Psoas muscle (tissue), 8 donors: Measurements from ENCODE around the gene SLC25A51. TPM values are rescaled to one million over a fixed set of nuclear protein-coding genes. Genes with fewer than 3 reads are reported as not detected.

ENCODE experiments used
- ATAC-seq, 4 donors: fragments of 200-7000 bp; cut with Tn5 transposase; one replicate each; pipeline ENCODE4 v1.9.1; 2020; ENCODE audit warnings: moderate library complexity in 3 of 4, mild to moderate bottlenecking in 2 of 4
- DNase-seq, 2 donors: peaks; one replicate each; pipeline ENCODE4 v3.0.0-alpha.2; 2020
- H3K27ac ChIP-seq: fragments of 200-600 bp; one replicate; pipeline ENCODE4 v1.8.0; 2022
- H3K27me3 ChIP-seq, 3 donors: fragments of 200-600 bp in 1 of 3; one replicate each; pipeline versions ENCODE4 v1.6.1 to v1.8.0; 2013 to 2022; ENCODE audit warnings: low read length in 2 of 3, mild to moderate bottlenecking in 2 of 3, moderate library complexity in 1 of 3; ENCODE audit not compliant: insufficient read depth in 3 of 3
- H3K36me3 ChIP-seq, 2 donors: fragments of 200-600 bp in 1 of 2; one replicate each; pipeline versions ENCODE4 v1.6.1 to v1.8.0; 2013 to 2022; ENCODE audit warnings: low read depth in 1 of 2, mild to moderate bottlenecking in 1 of 2, moderate library complexity in 1 of 2; ENCODE audit not compliant: insufficient read depth in 1 of 2
- H3K4me1 ChIP-seq: fragments of 200-600 bp; one replicate; pipeline ENCODE4 v1.8.0; 2022
- H3K4me3 ChIP-seq: fragments of 200-600 bp; one replicate; pipeline ENCODE4 v1.8.0; 2022; ENCODE audit warnings: mild to moderate bottlenecking
- H3K9me3 ChIP-seq: fragments of 200-600 bp; one replicate; pipeline ENCODE4 v1.8.0; 2022
- CTCF ChIP-seq: fragments of 200-600 bp; IDR thresholded peaks from one replicate; pipeline ENCODE4 v1.8.0; 2022; ENCODE audit warnings: antibody characterized with exemption
- WGBS, 3 donors: extraction: QIAGEN DNeasy Blood & Tissue Kit; methylation state at CpG; one replicate each; pipeline versions ENCODE4 v1.1.6 to v1.1.7; 2013; 5-methylcytosine and 5-hydroxymethylcytosine counted together
- intact Hi-C, 2 donors: fragments of 100-400 bp; cut with DNase I; formaldehyde crosslinking; loops; one replicate each; pipeline versions ENCODE4 v1.11.0 to v1.14.2; 2022
- polyA plus RNA-seq, 3 donors: library from polyadenylated mRNA; stranded (reverse); fragments of 200-250 nt; gene quantifications; one replicate each; pipeline ENCODE4 v1.2.3, GENCODE V29; 2013
- total RNA-seq, 4 donors: library from RNA; stranded (reverse); fragmentation: NEBNext Ultra II Directional in 2 of 4; extraction: Animal tissue kit (Norgen Biotek cat#: 25700) in 2 of 4; gene quantifications; one replicate each; pipeline versions ENCODE4 v1.2.1 to v1.2.4, GENCODE V29; 2021 to 2023
- donor health status: healthy with polysubstance abuse.
- donor health status: DM: no; HTN: no; CAD: no; lungs with moderate emphysema.
- donor health status: Bipolar disorder and iron deficiency.
- donor health status: healthy.
- donor health status: DM: yes; HTN: yes; CAD: no.
- donor health status: DM: no; HTN: no; CAD: no.
- donor health status: DM: no; HTN: no; CAD: no.
- donor health status: DM: yes; HTN: yes; CAD: no.

SLC25A51 gene
- total and polyA plus RNA-seq, 7 donors, result 8.4 to 25.3 (median 18.4) TPM

DNA sequence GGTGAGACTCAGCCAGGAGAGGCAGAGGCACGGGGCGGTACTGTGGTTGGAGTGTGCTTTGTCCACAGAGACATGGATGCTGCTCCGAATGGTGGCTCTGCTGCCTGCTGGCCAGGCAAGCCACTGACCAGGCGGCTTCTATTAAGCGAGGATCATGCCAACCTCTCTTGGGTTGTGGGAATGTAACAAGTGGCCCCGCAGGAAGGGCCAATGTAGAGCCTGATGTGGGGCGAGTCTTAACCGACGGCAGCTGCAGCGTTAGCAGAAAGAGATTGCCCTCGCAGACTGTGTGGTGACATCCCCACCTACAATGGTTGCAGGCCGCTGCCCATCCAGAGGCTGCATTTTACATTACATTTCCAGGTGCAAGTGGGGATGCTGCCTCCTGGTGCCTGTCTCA is 46.6 kb upstream of the SLC25A51 start:
- Histone ChIP-seq H3K4me3 (no peak overlapping the region), H3K9me3 (no peaks in the 10 kb centered on the region), H3K27ac (no peak overlapping the region), H3K36me3 (peaks cover 3 to 44% of the 10 kb centered on the region in 2 donors), H3K27me3 (no peaks in the 10 kb centered on the region), H3K4me1 (peaks cover 18% of the 10 kb centered on the region)
- no peak for TF ChIP-seq CTCF
- DNase-seq (no peak), ATAC-seq (no peak)
- intact Hi-C loops, result loop anchor here in 1 of 2 donors (10.0 kb wide), 1 partner anchor 64 kb away; no protein-coding TSS in a partner anchor
- 92 to 94% (median 93%) methylated on average over 12 of the region's 12 CpGs for WGBS, 3 donors

DNA sequence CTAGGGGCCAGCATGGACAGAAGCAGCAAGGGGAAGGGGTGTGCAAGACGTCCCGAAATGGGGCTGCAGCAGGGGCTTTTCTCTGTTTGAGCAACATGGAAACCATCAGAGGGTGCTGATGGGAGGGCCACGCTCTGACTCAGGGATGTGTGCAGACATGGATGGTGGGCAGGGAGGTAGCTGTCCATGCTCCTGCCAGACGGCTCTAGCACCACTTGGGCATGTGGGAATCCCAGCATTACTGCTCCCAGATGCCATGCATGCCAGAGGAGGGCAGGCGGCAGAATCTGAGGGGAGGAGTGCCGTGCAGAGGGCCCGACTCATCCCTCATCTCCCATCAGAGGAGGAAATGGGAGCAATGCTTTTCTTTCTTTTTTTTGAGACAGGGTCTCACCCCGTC is 45.6 kb upstream of the SLC25A51 start:
- H3K27me3 ChIP-seq, result no peaks in the 10 kb centered on the region
- no peak overlapping the region for H3K4me3 ChIP-seq
- ATAC-seq, result no peak
- WGBS, 3 donors, result 84 to 89% (median 85%) methylated on average over 8 of the region's 8 CpGs
- peaks cover 3 to 39% of the 10 kb centered on the region in 2 donors for H3K36me3 ChIP-seq
- no peak overlapping the region for H3K27ac ChIP-seq
- TF ChIP-seq CTCF, result no peak
- H3K9me3 ChIP-seq, result no peaks in the 10 kb centered on the region
- intact Hi-C loops, result no loop called here
- peak in 1 of 2 donors; percentile 11 for DNase-seq
- H3K4me1 ChIP-seq, result peaks cover 16% of the 10 kb centered on the region

DNA sequence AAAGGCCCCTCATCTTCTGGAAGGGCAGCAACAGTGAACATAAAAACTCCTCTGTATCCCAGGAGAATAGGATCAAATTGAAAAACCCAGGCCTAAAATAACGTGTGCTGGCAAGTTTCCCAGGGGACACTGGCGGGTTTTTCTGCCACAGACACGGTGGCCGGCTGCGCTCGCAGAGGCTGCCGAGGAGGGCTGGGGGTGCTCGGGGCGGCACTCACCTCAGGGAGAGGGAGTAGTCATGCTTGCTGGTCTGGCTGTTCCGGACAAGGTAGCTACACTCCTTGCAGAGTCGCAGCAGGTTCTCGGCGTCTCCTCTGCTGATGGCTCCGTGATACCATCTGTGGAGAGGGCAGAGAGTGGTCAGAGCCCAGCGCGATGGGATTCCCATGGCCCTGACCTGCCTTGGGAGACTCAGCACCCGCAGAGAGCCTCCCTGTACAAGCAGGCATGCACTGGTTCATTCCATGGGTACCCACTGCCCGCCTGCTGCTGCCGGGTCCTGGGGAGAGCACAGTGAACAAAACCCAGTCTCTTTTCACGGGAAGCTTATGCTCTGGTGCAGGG is 44.6 kb upstream of the SLC25A51 start:
- Histone ChIP-seq H3K9me3 (no peaks in the 10 kb centered on the region), H3K27me3 (no peaks in the 10 kb centered on the region), H3K36me3 (peaks cover 3 to 39% of the 10 kb centered on the region in 2 donors), H3K4me3 (no peak overlapping the region), H3K4me1 (peaks cover 6% of the 10 kb centered on the region), H3K27ac (no peak overlapping the region)
- DNase-seq, result no peak
- WGBS, 3 donors, result 88 to 92% (median 89%) methylated on average over 20 of the region's 20 CpGs
- ATAC-seq, result no peak
- no peak for TF ChIP-seq CTCF
- intact Hi-C loops, result no loop called here

DNA sequence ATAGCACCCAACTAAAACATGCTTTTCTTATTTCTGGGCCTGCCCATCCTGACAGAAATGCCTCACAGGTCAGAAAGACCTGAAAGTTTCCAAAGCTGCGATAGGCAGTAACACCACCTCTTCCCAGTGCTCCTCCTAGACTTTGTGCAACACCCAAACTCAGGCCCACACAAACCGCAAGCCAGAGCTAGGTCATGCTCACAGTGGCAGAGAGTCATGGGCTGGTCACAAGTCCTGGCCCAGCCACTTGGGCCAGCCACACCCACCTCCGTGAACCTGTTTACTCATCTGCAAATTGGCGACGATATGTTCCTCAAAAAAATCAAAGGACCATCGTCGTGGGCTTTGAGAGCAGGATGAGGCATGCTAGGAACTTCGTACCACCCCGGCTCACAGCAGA is 44.0 kb upstream of the SLC25A51 start:
- H3K36me3 ChIP-seq, result peaks cover 3 to 39% of the 10 kb centered on the region in 2 donors
- peaks cover under 1% of the 10 kb centered on the region for H3K4me1 ChIP-seq
- no peak overlapping the region for H3K4me3 ChIP-seq
- WGBS, 3 donors, result 89 to 95% (median 91%) methylated on average over 9 of the region's 9 CpGs
- H3K9me3 ChIP-seq, result no peaks in the 10 kb centered on the region
- no peak for ATAC-seq
- intact Hi-C loops, result no loop called here
- H3K27me3 ChIP-seq, result no peaks in the 10 kb centered on the region
- TF ChIP-seq CTCF, result no peak
- no peak overlapping the region for H3K27ac ChIP-seq
- DNase-seq, result no peak

GRCh38 chr9:37947471-37947870 is 43.5 kb upstream of the SLC25A51 start:
- Histone ChIP-seq H3K36me3 (peaks cover 3 to 39% of the 10 kb centered on the region in 2 donors), H3K4me3 (no peak overlapping the region), H3K27me3 (no peaks in the 10 kb centered on the region), H3K27ac (no peak overlapping the region), H3K4me1 (no peaks in the 10 kb centered on the region), H3K9me3 (no peaks in the 10 kb centered on the region)
- WGBS, 3 donors, result 87 to 89% (median 88%) methylated on average over 7 of the region's 7 CpGs
- ATAC-seq, result no peak
- TF ChIP-seq CTCF, result no peak
- intact Hi-C loops, result no loop called here
- DNase-seq, result no peak
